B cell (primary cell): Measurements from ENCODE around the gene HOXC9. TPM values are rescaled to one million over a fixed set of nuclear protein-coding genes. Genes with fewer than 3 reads are reported as not detected.

ENCODE experiments used
- ATAC-seq: fragments of 200-7000 bp; cut with Tn5 transposase; one replicate; pipeline ENCODE4 v1.10.0; 2021; ENCODE audit warnings: low read depth, mild to moderate bottlenecking, moderate number of reproducible peaks, moderate library complexity
- CTCF ChIA-PET: fragments of 350-600 bp; sonication (Branson Sonifier 250); formaldehyde crosslinking; loops from one replicate; lab custom pipeline; 2021; ENCODE audit warnings: antibody characterized with exemption, inconsistent platforms; lab: Charles Lee
- POLR2A ChIA-PET: fragments of 350-600 bp; sonication (Branson Sonifier 250); formaldehyde crosslinking; loops from one replicate; lab custom pipeline; 2021; ENCODE audit warnings: antibody characterized with exemption; lab: Charles Lee
- DNase-seq: peaks from one replicate; pipeline ENCODE4 v3.0.0; 2013
- H2AFZ ChIP-seq: 2 replicates; pipeline ENCODE4 v1.6.1; 2012; ENCODE audit warnings: mild to moderate bottlenecking, low read depth, low read length; ENCODE audit not compliant: insufficient read depth, poor library complexity, severe bottlenecking
- H3K27ac ChIP-seq, 2 donors: 1 replicate in 1 of 2; 2 replicates in 1 of 2; pipeline ENCODE4 v1.5.1; 2012 to 2013; ENCODE audit warnings: low read length in 2 of 2, mild to moderate bottlenecking in 2 of 2, moderate library complexity in 1 of 2
- H3K27me3 ChIP-seq, 4 experiments: fragments of 200-600 bp in 1 of 4; sonication (generic) in 1 of 4; replicated peaks in 1 of 4; 1 replicate in 2 of 4; 2 replicates in 2 of 4; pipeline versions ENCODE4 v1.6.1 to v1.7.0; 2013 to 2016; ENCODE audit warnings: low read length in 3 of 4, mild to moderate bottlenecking in 2 of 4, mixed read lengths in 1 of 4, moderate library complexity in 1 of 4; ENCODE audit not compliant: insufficient read depth in 4 of 4, control insufficient read depth in 3 of 4; ENCODE audit errors: control extremely low read depth in 1 of 4
- H3K36me3 ChIP-seq, 2 experiments: replicated peaks in 1 of 2; 1 replicate in 1 of 2; 2 replicates in 1 of 2; pipeline versions ENCODE4 v1.6.1 to v1.7.1; 2013; ENCODE audit warnings: low read length in 1 of 2; ENCODE audit not compliant: insufficient read depth in 2 of 2, control insufficient read depth in 1 of 2; ENCODE audit errors: control extremely low read depth in 1 of 2, extremely low read depth in 1 of 2
- H3K4me1 ChIP-seq, 2 donors: fragments of 200-600 bp in 1 of 2; sonication (generic) in 1 of 2; 1 replicate in 1 of 2; 2 replicates in 1 of 2; pipeline versions ENCODE4 v1.5.1 to v1.6.1; 2013 to 2017; ENCODE audit warnings: low read length in 2 of 2; ENCODE audit not compliant: control insufficient read depth in 2 of 2, insufficient read depth in 2 of 2
- H3K4me2 ChIP-seq: replicated peaks from 2 replicates; pipeline ENCODE3; 2012; ENCODE audit warnings: mild to moderate bottlenecking, low read depth, low read length; ENCODE audit not compliant: poor library complexity, severe bottlenecking
- H3K4me3 ChIP-seq, 5 experiments: fragments of 200-600 bp in 1 of 5; sonication (generic) in 1 of 5; 1 replicate in 3 of 5; 2 replicates in 2 of 5; pipeline versions ENCODE4 v1.5.1 to v1.7.0; 2011 to 2016; ENCODE audit warnings: low read length in 4 of 5, mild to moderate bottlenecking in 4 of 5, low read depth in 2 of 5, control low read depth in 1 of 5, moderate library complexity in 1 of 5; ENCODE audit not compliant: insufficient read depth in 1 of 5; ENCODE audit errors: control extremely low read depth in 1 of 5, extremely low read depth in 1 of 5
- H3K79me2 ChIP-seq: fragments of 200-600 bp; sonication (generic); one replicate; pipeline ENCODE4 v1.6.0; 2016; ENCODE audit warnings: low read length; ENCODE audit not compliant: control insufficient read depth, insufficient read depth
- H3K9ac ChIP-seq: fragments of 200-600 bp; sonication (generic); 2 replicates; pipeline ENCODE4 v1.6.1; 2017; ENCODE audit warnings: mild to moderate bottlenecking, low read length, moderate library complexity
- H3K9me3 ChIP-seq, 3 donors: one replicate each; pipeline versions ENCODE4 v1.6.1 to v1.7.1; 2013; ENCODE audit warnings: low read length in 2 of 3; ENCODE audit not compliant: control insufficient read depth in 2 of 3, insufficient read depth in 1 of 3; ENCODE audit errors: control extremely low read depth in 1 of 3
- H4K20me1 ChIP-seq: 2 replicates; pipeline ENCODE4 v1.6.0; 2012; ENCODE audit warnings: mild to moderate bottlenecking, low read length; ENCODE audit not compliant: insufficient read depth, control insufficient read depth, poor library complexity, severe bottlenecking
- H3K27ac Mint-ChIP-seq: one replicate; pipeline ENCODE4 v1.8.0; 2021; ENCODE audit warnings: mixed read lengths
- H3K27me3 Mint-ChIP-seq: one replicate; pipeline ENCODE4 v1.8.0; 2021; ENCODE audit warnings: mixed read lengths
- H3K4me1 Mint-ChIP-seq: one replicate; pipeline ENCODE4 v1.8.0; 2021; ENCODE audit warnings: mixed read lengths
- H3K4me3 Mint-ChIP-seq: one replicate; pipeline ENCODE4 v1.8.0; 2021; ENCODE audit warnings: mixed read lengths
- H3K9me3 Mint-ChIP-seq: one replicate; pipeline ENCODE4 v1.8.0; 2022; ENCODE audit warnings: mixed read lengths; ENCODE audit not compliant: insufficient read depth
- EZH2 ChIP-seq: IDR thresholded peaks from 2 replicates; pipeline ENCODE4 v1.6.1; 2012; ENCODE audit warnings: borderline replicate concordance, low read depth, mild to moderate bottlenecking, moderate library complexity, low read length; ENCODE audit not compliant: insufficient read depth, poor library complexity, severe bottlenecking
- WGBS: methylation state at CpG from one replicate; pipeline ENCODE4 v1.1.5; 2013; ENCODE audit warnings: missing lambda C conversion rate; ENCODE audit not compliant: insufficient coverage; 5-methylcytosine and 5-hydroxymethylcytosine counted together
- intact Hi-C: fragments of 100-400 bp; cut with micrococcal nuclease; formaldehyde crosslinking; loops from one replicate; pipeline ENCODE4 v1.10.0; 2022
- polyA plus RNA-seq: library from polyadenylated mRNA; depleted of rRNA; stranded (reverse); fragments of >200 nt; gene quantifications from 2 replicates; pipeline ENCODE4 v1.2.3, GENCODE V29; 2012
- total RNA-seq, 2 donors: library from RNA; stranded (reverse); fragments of 120-200 nt in 1 of 2; gene quantifications; 1 replicate in 1 of 2; 2 replicates in 1 of 2; pipeline versions ENCODE4 v1.2.3 to v1.2.4, GENCODE V29; 2013 to 2022
- TF ChIP-seq, protein P1 (sequence below): fragments of 200-600 bp; IDR thresholded peaks from one replicate; pipeline ENCODE4 v1.8.0; 2022; ENCODE audit warnings: antibody characterized with exemption, mild to moderate bottlenecking

Gene HOXC9
- total and polyA plus RNA-seq, 2 donors (not counting 1 experiment from before 2014, with no cell fraction given) = not detected

DNA sequence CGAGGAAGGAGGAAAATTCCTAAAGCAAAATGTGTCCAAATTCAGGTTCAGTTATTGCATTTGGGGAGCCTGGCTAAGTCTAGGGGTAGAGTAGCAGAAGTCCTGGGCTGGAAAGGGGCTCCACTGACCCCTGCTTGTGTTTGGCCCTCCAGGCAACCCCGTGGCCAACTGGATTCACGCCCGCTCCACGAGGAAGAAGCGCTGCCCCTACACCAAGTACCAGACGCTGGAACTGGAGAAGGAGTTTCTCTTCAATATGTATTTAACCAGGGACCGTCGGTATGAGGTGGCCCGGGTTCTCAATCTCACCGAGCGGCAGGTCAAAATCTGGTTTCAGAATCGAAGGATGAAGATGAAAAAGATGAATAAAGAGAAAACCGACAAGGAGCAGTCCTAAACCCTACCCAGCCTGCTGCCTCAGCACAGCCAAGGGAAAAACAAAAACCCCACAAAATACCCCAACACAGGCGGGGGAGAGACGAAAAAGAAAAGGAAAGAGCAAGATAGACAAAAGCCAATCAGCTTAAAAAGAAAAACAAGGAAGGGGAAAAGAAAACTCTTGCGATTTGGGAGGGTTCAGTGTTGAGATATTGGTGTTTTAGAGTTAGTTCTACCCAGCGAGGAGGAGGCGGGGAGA, 2.4 kb downstream of the HOXC9 start:
- H3K36me3 ChIP-seq = no peaks in the 10 kb centered on the region
- intact Hi-C loops = loop anchor here (10.0 kb wide), 1 partner anchor 362 kb away; the partner anchor contains the start of gene GPR84
- CTCF ChIA-PET = interaction anchor here (1.1 to 5.0 kb wide), 4 partner anchors 30 to 213 kb away, joined by 4 to 20 read pairs (median 11); partner anchors contain the start of gene HOXC5
- peaks cover 0 to 65% (median 0%) of the 10 kb centered on the region in 3 donors for H3K9me3 ChIP-seq
- H2AFZ ChIP-seq = no peak overlapping the region
- no peak overlapping the region for H3K4me2 ChIP-seq
- no peaks in the 10 kb centered on the region for H3K79me2 ChIP-seq
- H3K9ac ChIP-seq = no peak overlapping the region
- no peak overlapping the region for H3K4me3 Mint-ChIP-seq
- H3K27ac ChIP-seq = no peak overlapping the region
- H3K27me3 ChIP-seq = peaks cover 0 to 99% (median 84%) of the 10 kb centered on the region in 4 experiments
- WGBS = 25% methylated on average over 2 of the region's 19 CpGs
- peaks cover 83% of the 10 kb centered on the region for H3K27me3 Mint-ChIP-seq
- H3K4me3 ChIP-seq = no peak overlapping the region
- POLR2A ChIA-PET = no interaction called here
- TF ChIP-seq, protein P1, sequence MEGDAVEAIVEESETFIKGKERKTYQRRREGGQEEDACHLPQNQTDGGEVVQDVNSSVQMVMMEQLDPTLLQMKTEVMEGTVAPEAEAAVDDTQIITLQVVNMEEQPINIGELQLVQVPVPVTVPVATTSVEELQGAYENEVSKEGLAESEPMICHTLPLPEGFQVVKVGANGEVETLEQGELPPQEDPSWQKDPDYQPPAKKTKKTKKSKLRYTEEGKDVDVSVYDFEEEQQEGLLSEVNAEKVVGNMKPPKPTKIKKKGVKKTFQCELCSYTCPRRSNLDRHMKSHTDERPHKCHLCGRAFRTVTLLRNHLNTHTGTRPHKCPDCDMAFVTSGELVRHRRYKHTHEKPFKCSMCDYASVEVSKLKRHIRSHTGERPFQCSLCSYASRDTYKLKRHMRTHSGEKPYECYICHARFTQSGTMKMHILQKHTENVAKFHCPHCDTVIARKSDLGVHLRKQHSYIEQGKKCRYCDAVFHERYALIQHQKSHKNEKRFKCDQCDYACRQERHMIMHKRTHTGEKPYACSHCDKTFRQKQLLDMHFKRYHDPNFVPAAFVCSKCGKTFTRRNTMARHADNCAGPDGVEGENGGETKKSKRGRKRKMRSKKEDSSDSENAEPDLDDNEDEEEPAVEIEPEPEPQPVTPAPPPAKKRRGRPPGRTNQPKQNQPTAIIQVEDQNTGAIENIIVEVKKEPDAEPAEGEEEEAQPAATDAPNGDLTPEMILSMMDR = no peak
- no peak for TF ChIP-seq EZH2
- ATAC-seq (no peak), DNase-seq (no peak)
- no peaks in the 10 kb centered on the region for H4K20me1 ChIP-seq
- H3K4me1 Mint-ChIP-seq = peaks cover 19% of the 10 kb centered on the region
- peaks cover 25 to 59% of the 10 kb centered on the region in 2 donors for H3K4me1 ChIP-seq
- H3K27ac Mint-ChIP-seq = no peak overlapping the region
- H3K9me3 Mint-ChIP-seq = no peaks in the 10 kb centered on the region

GRCh38 chr12:54002915-54003389, 3.0 kb downstream of the HOXC9 start:
- Histone ChIP-seq H3K9me3 (peaks cover 0 to 60% (median 0%) of the 10 kb centered on the region in 3 donors), H3K27ac (no peak overlapping the region), H3K9ac (no peak overlapping the region), H3K4me3 (no peak overlapping the region), H3K27me3 (peaks cover 0 to 99% (median 84%) of the 10 kb centered on the region in 4 experiments), H3K4me2 (no peak overlapping the region), H3K79me2 (no peaks in the 10 kb centered on the region), H3K4me1 (peaks cover 25 to 57% of the 10 kb centered on the region in 2 donors), H3K36me3 (no peaks in the 10 kb centered on the region), H2AFZ (no peak overlapping the region), H4K20me1 (no peaks in the 10 kb centered on the region)
- CTCF ChIA-PET = interaction anchor here (1.1 to 6.4 kb wide), 5 partner anchors 15 to 212 kb away, joined by 4 to 159 read pairs (median 5); partner anchors contain the start of gene HOXC5
- ATAC-seq = no peak
- H3K4me1 Mint-ChIP-seq = peaks cover 17% of the 10 kb centered on the region
- H3K27me3 Mint-ChIP-seq = peaks cover 82% of the 10 kb centered on the region
- intact Hi-C loops = loop anchor here (10.0 kb wide), 1 partner anchor 362 kb away; the partner anchor contains the start of gene GPR84
- WGBS = 35% methylated on average over 8 of the region's 19 CpGs
- DNase-seq = no peak
- no peak overlapping the region for H3K27ac Mint-ChIP-seq
- POLR2A ChIA-PET = no interaction called here
- no peaks in the 10 kb centered on the region for H3K9me3 Mint-ChIP-seq
- TF ChIP-seq EZH2 = no peak
- TF ChIP-seq, protein P1 = no peak
- H3K4me3 Mint-ChIP-seq = no peak overlapping the region
